K562 (cell line): ENCODE measurements around the gene MYBPHL. TPM values are rescaled to one million over a fixed set of nuclear protein-coding genes. Genes with fewer than 3 reads are reported as not detected.

Experiments
- ATAC-seq: fragments of 200-7000 bp; cut with Tn5 transposase; 3 replicates; pipeline ENCODE4 v1.9.1; 2020; ENCODE audit warnings: moderate library complexity
- BruUV-seq: library from RNA; stranded (reverse); fragments of 400-500 nt; replicated peaks from 2 replicates; lab custom pipeline; 2021; lab: Mats Ljungman, UMichigan
- CTCF ChIA-PET: fragments of 300-600 bp; formaldehyde crosslinking; extraction: SDS; loops from one replicate; lab custom pipeline; 2021; ENCODE audit warnings: low intra/inter-chr PET ratio; lab: Yijun Ruan, JAX
- POLR2A ChIA-PET: fragments of 300-600, 350-650 bp; sonication (Branson Sonifier 250); formaldehyde crosslinking; extraction: SDS; loops from one replicate; lab custom pipeline; 2021; ENCODE audit warnings: antibody characterized with exemption, inconsistent platforms; lab: Yijun Ruan, JAX
- DNase-seq, 4 experiments: peaks; one replicate each; pipeline versions ENCODE4 v3.0.0 to v3.0.0-alpha.2; 2011 to 2018; ENCODE audit warnings: low spot score in 3 of 4, mixed read lengths in 3 of 4; ENCODE audit errors: extremely low read depth in 1 of 4
- FAIRE-seq: peaks from 2 replicates; lab custom pipeline; 2011; peaks lifted over from hg19 to GRCh38; lab: Jason Lieb, UNC
- H2AFZ ChIP-seq: 2 replicates; pipeline ENCODE4 v1.6.0; 2011; ENCODE audit warnings: low read depth, low read length, control low read depth, inconsistent platforms
- H3K27ac ChIP-seq: fragments of 200-600 bp; 3 replicates; pipeline ENCODE4 v1.8.0; 2011; ENCODE audit warnings: low read depth, mild to moderate bottlenecking, control low read depth, inconsistent platforms, low read length, moderate library complexity, mixed read lengths; ENCODE audit errors: extremely low read depth
- H3K27me3 ChIP-seq, 2 experiments: fragments of 300-600 bp in 1 of 2; 2 replicates in 1 of 2; 3 replicates in 1 of 2; pipeline versions ENCODE4 v1.6.0 to v1.8.0; 2011; ENCODE audit warnings: inconsistent platforms in 2 of 2, low read length in 2 of 2, mild to moderate bottlenecking in 1 of 2, mixed read lengths in 1 of 2, moderate library complexity in 1 of 2; ENCODE audit not compliant: control insufficient read depth in 2 of 2, insufficient read depth in 2 of 2
- H3K36me3 ChIP-seq: fragments of 300-600 bp; 3 replicates; pipeline ENCODE4 v1.8.0; 2011; ENCODE audit warnings: mild to moderate bottlenecking, low read length, inconsistent platforms; ENCODE audit not compliant: control insufficient read depth, insufficient read depth
- H3K4me1 ChIP-seq, 2 experiments: fragments of 200-600 bp in 1 of 2; replicated peaks in 1 of 2; 2 replicates in 1 of 2; 3 replicates in 1 of 2; pipeline versions ENCODE4 v1.5.1 to v1.8.0; 2011; ENCODE audit warnings: inconsistent platforms in 2 of 2, low read length in 2 of 2, mild to moderate bottlenecking in 1 of 2, mixed read lengths in 1 of 2, moderate library complexity in 1 of 2; ENCODE audit not compliant: control insufficient read depth in 2 of 2, insufficient read depth in 2 of 2
- H3K4me2 ChIP-seq: 2 replicates; pipeline ENCODE4 v1.6.1; 2011; ENCODE audit warnings: low read length, control low read depth, inconsistent platforms, mixed read lengths; ENCODE audit not compliant: insufficient read depth
- H3K4me3 ChIP-seq: fragments of 200-600 bp; sonication (generic), shearing (Covaris generic); 2 replicates; pipeline ENCODE4 v1.5.1; 2016; ENCODE audit warnings: control low read depth, inconsistent platforms
- H3K79me2 ChIP-seq: fragments of 200-600 bp; 3 replicates; pipeline ENCODE4 v1.8.0; 2011; ENCODE audit warnings: low read length, inconsistent platforms; ENCODE audit not compliant: control insufficient read depth, insufficient read depth
- H3K9ac ChIP-seq, 2 experiments: 2 replicates each; pipeline versions ENCODE4 v1.6.0 to v1.6.1; 2011; ENCODE audit warnings: low read depth in 2 of 2, low read length in 2 of 2, control low read depth in 1 of 2, inconsistent platforms in 1 of 2, mild to moderate bottlenecking in 1 of 2, mixed read lengths in 1 of 2; ENCODE audit not compliant: insufficient read depth in 1 of 2
- H3K9me1 ChIP-seq: one replicate; pipeline ENCODE4 v1.6.0; 2011; ENCODE audit warnings: inconsistent platforms, mild to moderate bottlenecking, low read length, moderate library complexity; ENCODE audit not compliant: control insufficient read depth, insufficient read depth
- H3K9me3 ChIP-seq: replicated peaks from 2 replicates; pipeline ENCODE4 v1.5.1; 2011; ENCODE audit warnings: low read depth, low read length, inconsistent platforms; ENCODE audit not compliant: control insufficient read depth, insufficient read depth
- H4K20me1 ChIP-seq: replicated peaks from 2 replicates; pipeline ENCODE4 v1.6.1; 2011; ENCODE audit warnings: low read length, inconsistent platforms, mixed read lengths; ENCODE audit not compliant: control insufficient read depth, insufficient read depth
- BHLHE40 ChIP-seq: IDR thresholded peaks from 2 replicates; pipeline ENCODE4 v1.6.1; 2011; ENCODE audit warnings: low read length, improper control_type of control experiment
- CBX5 ChIP-seq: IDR thresholded peaks from 2 replicates; pipeline ENCODE4 v1.6.1; 2014; ENCODE audit warnings: low read depth, borderline replicate concordance
- CC2D1A ChIP-seq: fragments of 450-650 bp; IDR thresholded peaks from 2 replicates; pipeline ENCODE4 v1.6.1; 2017; ENCODE audit warnings: mild to moderate bottlenecking
- CHCHD3 ChIP-seq: fragments of 250-450 bp; sonication (Bioruptor Pico); IDR thresholded peaks from 2 replicates; pipeline ENCODE4 v2.1.2; 2022; ENCODE audit warnings: mild to moderate bottlenecking
- CHD2 ChIP-seq: IDR thresholded peaks from 2 replicates; pipeline ENCODE4 v1.6.1; 2011; ENCODE audit warnings: low read depth, low read length
- DLX4 ChIP-seq: fragments of 250-450 bp; sonication (Bioruptor Pico); IDR thresholded peaks from 2 replicates; pipeline ENCODE4 v1.6.1; 2021; ENCODE audit warnings: mild to moderate bottlenecking
- E2F3 ChIP-seq: fragments of 250-450 bp; sonication (Bioruptor Pico); IDR thresholded peaks from 2 replicates; pipeline ENCODE4 v1.4.0; 2020; ENCODE audit warnings: mild to moderate bottlenecking
- HIVEP1 ChIP-seq: fragments of 250-450 bp; sonication (Bioruptor Pico); IDR thresholded peaks from 2 replicates; pipeline ENCODE4 v1.4.0; 2020; ENCODE audit warnings: mild to moderate bottlenecking
- LARP7 ChIP-seq: fragments of 450-650 bp; IDR thresholded peaks from 2 replicates; pipeline ENCODE4 v1.6.1; 2016
- MCM5 ChIP-seq: fragments of 450-650 bp; IDR thresholded peaks from 2 replicates; pipeline ENCODE4 v1.6.1; 2016; ENCODE audit warnings: low read depth
- NFE2 ChIP-seq: IDR thresholded peaks from 2 replicates; pipeline ENCODE4 v1.6.1; 2014; ENCODE audit warnings: antibody characterized with exemption, low read depth
- NR4A1 ChIP-seq, 2 experiments: fragments of 250-450 bp in 1 of 2; fragments of 450-650 bp in 1 of 2; sonication (Bioruptor Pico) in 1 of 2; IDR thresholded peaks; 2 replicates each; pipeline versions ENCODE4 v1.4.0 to v1.6.1; 2016 to 2020; ENCODE audit warnings: mild to moderate bottlenecking in 2 of 2, missing compliant biosample characterization in 1 of 2, missing genetic modification characterization in 1 of 2, moderate library complexity in 1 of 2
- PREB ChIP-seq: sonication (generic); formaldehyde crosslinking; IDR thresholded peaks from 2 replicates; pipeline ENCODE4 v1.8.1; 2023; ENCODE audit warnings: mild to moderate bottlenecking, missing genetic modification reagents
- SIX5 ChIP-seq, 2 experiments: IDR thresholded peaks; 2 replicates each; pipeline ENCODE4 v1.6.1; 2011; ENCODE audit warnings: low read length in 2 of 2, borderline replicate concordance in 1 of 2, low read depth in 1 of 2, mild to moderate bottlenecking in 1 of 2, moderate library complexity in 1 of 2; ENCODE audit not compliant: insufficient read depth in 1 of 2
- SMAD2 ChIP-seq: fragments of 150-350 bp; IDR thresholded peaks from 2 replicates; pipeline ENCODE4 v1.6.1; 2014; ENCODE audit warnings: low read depth, mild to moderate bottlenecking, low read length
- SPI1 ChIP-seq: IDR thresholded peaks from 2 replicates; pipeline ENCODE4 v1.6.1; 2011; ENCODE audit warnings: low read depth, low read length, control low read depth, borderline replicate concordance
- SUPT5H ChIP-seq: fragments of 450-650 bp; IDR thresholded peaks from 2 replicates; pipeline ENCODE4 v1.6.1; 2016
- WHSC1 ChIP-seq: IDR thresholded peaks from one replicate; pipeline ENCODE4 v1.6.1; 2012; ENCODE audit warnings: low read length, control low read depth, inconsistent platforms
- XRCC4 ChIP-seq: IDR thresholded peaks from one replicate; pipeline ENCODE4 v1.6.1; 2011; ENCODE audit not compliant: insufficient read depth, insufficient read length; ENCODE audit errors: extremely low read depth
- ZNF274 ChIP-seq: IDR thresholded peaks from 2 replicates; pipeline ENCODE4 v1.6.1; 2011; ENCODE audit warnings: low read depth, mild to moderate bottlenecking, low read length, moderate library complexity, borderline replicate concordance
- ZNF311 ChIP-seq: fragments of 250-450 bp; sonication (Bioruptor Pico); IDR thresholded peaks from 2 replicates; pipeline ENCODE4 v1.4.0; 2020; ENCODE audit warnings: mild to moderate bottlenecking, moderate library complexity
- WGBS: fragments of 100-300 bp; shearing (Covaris generic); methylation state at CpG from one replicate; pipeline ENCODE4 v1.1.6; 2016; ENCODE audit warnings: low coverage, mixed read lengths; ENCODE audit not compliant: insufficient coverage; ENCODE audit errors: missing lambda C conversion rate; 5-methylcytosine and 5-hydroxymethylcytosine counted together
- in situ Hi-C: fragments of 300-500 bp; cut with MboI; formaldehyde crosslinking; loops from 4 replicates; pipeline ENCODE4 v1.15.0; 2018; ENCODE audit warnings: inconsistent platforms, mixed read lengths
- intact Hi-C: fragments of 100-400 bp; cut with micrococcal nuclease; formaldehyde crosslinking; loops from 2 replicates; pipeline ENCODE4 v1.14.2; 2022
- polyA plus RNA-seq, 8 experiments: library from polyadenylated mRNA; depleted of rRNA in 4 of 8; stranded (reverse) in 5 of 8; unstranded in 3 of 8; fragments of >200 nt; fragmentation: Nextera tagmentation in 2 of 8; fragmentation: Illumina TruSeq in 1 of 8; extraction: Ambion mirVana in 2 of 8; extraction: Trizol in 1 of 8; gene quantifications; 2 replicates each; pipeline versions ENCODE4 v1.2.1 to v1.2.3, GENCODE V29; 2011 to 2014; ENCODE audit warnings: inconsistent platforms in 1 of 8, missing spikeins in 1 of 8
- total RNA-seq, 7 experiments: library from RNA; depleted of rRNA in 6 of 7; stranded (reverse); fragments of >200 nt in 6 of 7; fragmentation: Illumina TruSeq in 2 of 7; extraction: Trizol in 2 of 7; gene quantifications; 2 replicates each; pipeline versions ENCODE4 v1.2.1 to v1.2.3, GENCODE V29; 2011 to 2021; ENCODE audit warnings: low replicate concordance in 1 of 7

Gene MYBPHL
- total and polyA plus RNA-seq, 9 of the 15 experiments (the other 6 are each of a cell fraction or from before 2014, with no cell fraction given): 0.20 to 1.9 (median 0.33) TPM

GRCh38 chr1:109307274-109308021 is 637 bp upstream of the MYBPHL start:
- BruUV-seq: no TSS peak
- ChIA-PET POLR2A (interaction anchor here (0.6 to 4.6 kb wide), 12 partner anchors 10 to 88 kb away, joined by 3 to 62 read pairs (median 4); partner anchors contain the start of gene PSRC1), CTCF (interaction anchor here (0.6 kb wide), 2 partner anchors 30 to 195 kb away, joined by 3 read pairs; a partner anchor contains a TSS)
- Histone ChIP-seq H3K27me3 (no peaks in the 10 kb centered on the region), H3K27ac (peak overlapping the region; percentile 57), H2AFZ (no peak overlapping the region), H3K79me2 (no peaks in the 10 kb centered on the region), H3K9me3 (no peaks in the 10 kb centered on the region), H3K4me3 (no peak overlapping the region), H3K36me3 (peaks cover 23% of the 10 kb centered on the region), H3K4me2 (peak overlapping the region; percentile 71), H3K9ac (peak overlapping the region; percentile 22 to 70; a peak in 2 of 4 replicates), H3K9me1 (no peaks in the 10 kb centered on the region), H4K20me1 (peaks cover 16% of the 10 kb centered on the region), H3K4me1 (peaks cover 18 to 36% of the 10 kb centered on the region in 2 experiments)
- DNase-seq (peak; percentile 78 to 87 (median 80)), FAIRE-seq (peak; percentile 74), ATAC-seq (peak; percentile 70)
- intact Hi-C loops (no loop called here), in situ Hi-C loops (no loop called here)
- under 1% methylated on average over 14 of the region's 14 CpGs for WGBS
- TF ChIP-seq ZNF274 (no peak), CBX5 (no peak), XRCC4 (no peak), SUPT5H (no peak), BHLHE40 (peak; percentile 11; the same call in 1 of the 2 replicates), CHCHD3 (no peak), CHD2 (no peak), NR4A1 (CRISPR knock-in tag; IDR thresholded peaks at IDR 0.05) (no peak), NR4A1 (tag; IDR thresholded peaks at IDR 0.05) (no peak), SIX5 (IDR thresholded peaks at IDR 0.05; ENCODE audit: borderline replicate concordance in 1 of 2, insufficient read depth in 1 of 2, low read depth in 1 of 2, low read length in 2 of 2) (no peak), SMAD2 (no peak), PREB (CRISPR knock-in tag) (no peak), DLX4 (CRISPR knock-in tag) (no peak), HIVEP1 (CRISPR knock-in tag) (no peak), E2F3 (CRISPR knock-in tag) (no peak), ZNF311 (CRISPR knock-in tag) (no peak), CC2D1A (peak; percentile 12; the same call in 1 of the 2 replicates), WHSC1 (no peak), LARP7 (no peak), SPI1 (peak; percentile 98), NFE2 (peak; percentile 87), MCM5 (no peak)
